GM23338 (cell line): ENCODE measurements around the gene SOX2. TPM values are rescaled to one million over a fixed set of nuclear protein-coding genes. Genes with fewer than 3 reads are reported as not detected.

Experiments used
- ATAC-seq: fragments of 200-7000 bp; cut with Tn5 transposase; 3 replicates; pipeline ENCODE4 v1.9.1; 2020
- DNase-seq: peaks from one replicate; pipeline ENCODE4 v3.0.0-alpha.2; 2015; ENCODE audit warnings: low spot score
- H2AFZ ChIP-seq: fragments of 200-600 bp; sonication (generic); 2 replicates; pipeline ENCODE4 v1.8.0; 2016; ENCODE audit warnings: antibody characterized with exemption, mild to moderate bottlenecking, moderate library complexity
- H3F3A ChIP-seq: fragments of 200-600 bp; sonication (generic); replicated peaks from 2 replicates; pipeline ENCODE4 v1.8.0; 2017; ENCODE audit warnings: antibody characterized with exemption, mixed run types, low read depth
- H3K27ac ChIP-seq: fragments of 200-600 bp; sonication (generic); 2 replicates; pipeline ENCODE4 v1.6.1; 2016; ENCODE audit warnings: low read depth
- H3K27me3 ChIP-seq: fragments of 200-600 bp; sonication (generic); 2 replicates; pipeline ENCODE4 v1.8.0; 2016; ENCODE audit warnings: mild to moderate bottlenecking, mixed run types, moderate library complexity; ENCODE audit not compliant: insufficient read depth
- H3K36me3 ChIP-seq: fragments of 200-600 bp; sonication (generic); 2 replicates; pipeline ENCODE4 v1.8.0; 2016; ENCODE audit warnings: mild to moderate bottlenecking; ENCODE audit not compliant: insufficient read depth
- H3K4me1 ChIP-seq: fragments of 200-600 bp; sonication (generic); 2 replicates; pipeline ENCODE4 v1.8.0; 2016; ENCODE audit warnings: mild to moderate bottlenecking, moderate library complexity; ENCODE audit not compliant: insufficient read depth
- H3K4me2 ChIP-seq: fragments of 200-600 bp; sonication (generic); 2 replicates; pipeline ENCODE4 v1.7.1; 2017; ENCODE audit warnings: mixed run types
- H3K4me3 ChIP-seq: fragments of 200-600 bp; sonication (generic); 2 replicates; pipeline ENCODE4 v1.6.1; 2016; ENCODE audit warnings: mixed run types
- H3K79me2 ChIP-seq: fragments of 200-600 bp; sonication (generic); replicated peaks from 2 replicates; pipeline ENCODE4 v1.8.0; 2017; ENCODE audit warnings: mild to moderate bottlenecking; ENCODE audit not compliant: insufficient read depth
- H3K9me2 ChIP-seq: fragments of 200-600 bp; sonication (generic); 2 replicates; pipeline ENCODE4 v1.8.0; 2017; ENCODE audit not compliant: insufficient read depth
- H4K20me1 ChIP-seq: fragments of 200-600 bp; sonication (generic); replicated peaks from 2 replicates; pipeline ENCODE4 v1.8.0; 2017; ENCODE audit warnings: mild to moderate bottlenecking; ENCODE audit not compliant: insufficient read depth
- H3K27ac Mint-ChIP-seq: 2 replicates; pipeline ENCODE4 v1.8.0; 2020; ENCODE audit warnings: inconsistent platforms, mild to moderate bottlenecking, moderate library complexity, mixed read lengths
- H3K27me3 Mint-ChIP-seq: 3 replicates; pipeline ENCODE4 v1.8.0; 2022; ENCODE audit warnings: low read depth, mild to moderate bottlenecking, moderate library complexity, mixed read lengths, inconsistent platforms; ENCODE audit not compliant: insufficient read depth, poor library complexity
- H3K36me3 Mint-ChIP-seq: 3 replicates; pipeline ENCODE4 v1.8.0; 2021; ENCODE audit warnings: low read depth, mild to moderate bottlenecking, inconsistent platforms, moderate library complexity, mixed read lengths
- H3K4me1 Mint-ChIP-seq: 3 replicates; pipeline ENCODE4 v1.8.0; 2020; ENCODE audit warnings: mild to moderate bottlenecking, inconsistent platforms, mixed read lengths
- H3K4me3 Mint-ChIP-seq: 3 replicates; pipeline ENCODE4 v1.8.0; 2021; ENCODE audit warnings: moderate library complexity, mild to moderate bottlenecking, inconsistent platforms, mixed read lengths
- H3K9me3 Mint-ChIP-seq: 3 replicates; pipeline ENCODE4 v1.8.0; 2020; ENCODE audit warnings: moderate library complexity, mild to moderate bottlenecking, inconsistent platforms, mixed read lengths
- EZH2 ChIP-seq: fragments of 200-600 bp; sonication (generic); IDR thresholded peaks from one replicate; pipeline ENCODE4 v1.8.0; 2017; ENCODE audit warnings: antibody characterized with exemption, mild to moderate bottlenecking, low read depth; ENCODE audit not compliant: unreplicated experiment
- EZH2phosphoT487 ChIP-seq: fragments of 200-600 bp; sonication (generic); IDR thresholded peaks from one replicate; pipeline ENCODE4 v1.8.1; 2018; ENCODE audit warnings: antibody characterized with exemption; ENCODE audit not compliant: unreplicated experiment
- REST ChIP-seq: IDR thresholded peaks from one replicate; pipeline ENCODE4 v1.6.1; 2018; ENCODE audit warnings: antibody characterized with exemption; ENCODE audit not compliant: unreplicated experiment
- ZNF114 ChIP-seq: fragments of 250-450 bp; sonication (Bioruptor Pico); IDR thresholded peaks from 2 replicates; pipeline ENCODE4 v1.5.0; 2020; ENCODE audit warnings: mild to moderate bottlenecking, moderate library complexity
- ZNF462 ChIP-seq: fragments of 250-450 bp; sonication (Bioruptor Pico); IDR thresholded peaks from 2 replicates; pipeline ENCODE4 v1.5.0; 2020; ENCODE audit warnings: mild to moderate bottlenecking, moderate library complexity
- polyA plus RNA-seq: library from polyadenylated mRNA; unstranded; fragments of >200 nt; fragmentation: Nextera tagmentation; extraction: Ambion mirVana; gene quantifications from 2 replicates; pipeline ENCODE4 v1.2.1, GENCODE V29; 2016
- total RNA-seq: library from RNA; depleted of rRNA; stranded (reverse); fragments of >200 nt; shearing (Covaris generic); gene quantifications from 2 replicates; pipeline ENCODE4 v1.2.3, GENCODE V29; 2014
- TF ChIP-seq, protein P1 (sequence below), 2 experiments: fragments of 200-600 bp in 1 of 2; sonication (generic) in 1 of 2; conservative IDR thresholded peaks; 2 replicates each; pipeline versions ENCODE4 v1.5.1 to v1.6.1; 2016 to 2017; ENCODE audit warnings: antibody characterized with exemption in 2 of 2, low read depth in 2 of 2, mild to moderate bottlenecking in 2 of 2, moderate library complexity in 1 of 2

SOX2 gene
- total and polyA plus RNA-seq, 2 experiments from 2014 or later, result 105 to 228 TPM

GRCh38 chr3:181724192-181724965, 12.7 kb downstream of the SOX2 start:
- H3K36me3 Mint-ChIP-seq, result peaks cover 19% of the 10 kb centered on the region; the same call in 2 of the 3 replicates
- Histone ChIP-seq H3K27ac (no peak overlapping the region), H3K4me1 (peaks cover 81% of the 10 kb centered on the region), H3K36me3 (no peaks in the 10 kb centered on the region), H3F3A (peaks cover 4% of the 10 kb centered on the region), H3K79me2 (peaks cover 23% of the 10 kb centered on the region), H2AFZ (no peak overlapping the region), H3K4me3 (peak overlapping the region; percentile 61), H3K4me2 (peak overlapping the region; percentile 92), H4K20me1 (no peaks in the 10 kb centered on the region), H3K9me2 (no peaks in the 10 kb centered on the region), H3K27me3 (peaks cover 70% of the 10 kb centered on the region)
- H3K27me3 Mint-ChIP-seq, result peaks cover 70% of the 10 kb centered on the region
- no peak for TF ChIP-seq ZNF114 (CRISPR knock-in tag)
- TF ChIP-seq EZH2, result peak; percentile 70
- DNase-seq, result no peak
- peak overlapping the region; percentile 73 for H3K4me3 Mint-ChIP-seq
- no peak for ATAC-seq
- H3K4me1 Mint-ChIP-seq, result peaks cover 86% of the 10 kb centered on the region
- peaks cover 2% of the 10 kb centered on the region; the same call in 1 of the 3 replicates for H3K9me3 Mint-ChIP-seq
- H3K27ac Mint-ChIP-seq, result no peak overlapping the region

DNA sequence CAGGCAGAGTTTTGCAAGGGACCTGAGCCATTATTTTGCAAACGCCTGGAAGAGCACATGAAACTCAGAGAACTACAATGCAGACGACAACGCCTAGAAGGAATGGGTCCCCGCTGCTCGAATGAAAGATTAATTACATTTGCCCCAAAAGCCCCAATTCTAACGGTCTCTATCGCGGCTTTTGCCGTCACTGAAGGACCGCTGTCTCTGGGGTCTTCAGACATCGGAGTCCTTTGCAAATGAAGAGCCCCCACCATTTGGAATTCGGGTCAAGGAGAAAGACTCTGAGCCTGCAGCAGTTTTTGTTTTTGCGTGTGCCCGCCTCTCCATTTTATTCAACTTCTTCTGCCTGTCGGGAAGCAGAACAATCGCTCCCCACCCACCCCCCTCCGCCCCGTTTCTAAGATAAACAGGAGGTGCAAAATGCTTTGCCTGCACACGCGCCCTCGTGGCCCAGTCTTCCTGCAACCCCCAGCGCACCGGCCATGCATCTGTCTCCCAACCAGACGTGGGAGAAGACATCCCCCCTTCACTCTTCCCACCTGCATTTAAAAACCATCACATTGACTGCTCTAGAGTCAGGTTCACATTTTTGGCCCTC, 13.5 kb downstream of the SOX2 start:
- H3K4me3 Mint-ChIP-seq, result peak overlapping the region; percentile 73
- Histone ChIP-seq H3K27me3 (peaks cover 78% of the 10 kb centered on the region), H3K9me2 (no peaks in the 10 kb centered on the region), H4K20me1 (no peaks in the 10 kb centered on the region), H3K79me2 (peaks cover 16% of the 10 kb centered on the region), H3K4me1 (peaks cover 81% of the 10 kb centered on the region), H2AFZ (no peak overlapping the region), H3K27ac (no peak overlapping the region), H3K36me3 (no peaks in the 10 kb centered on the region), H3K4me3 (peak overlapping the region; percentile 61), H3F3A (peaks cover 8% of the 10 kb centered on the region), H3K4me2 (peak overlapping the region; percentile 92)
- H3K9me3 Mint-ChIP-seq, result peaks cover 2% of the 10 kb centered on the region; the same call in 1 of the 3 replicates
- ATAC-seq (no peak), DNase-seq (no peak)
- no peak overlapping the region for H3K27ac Mint-ChIP-seq
- TF ChIP-seq, protein P1, sequence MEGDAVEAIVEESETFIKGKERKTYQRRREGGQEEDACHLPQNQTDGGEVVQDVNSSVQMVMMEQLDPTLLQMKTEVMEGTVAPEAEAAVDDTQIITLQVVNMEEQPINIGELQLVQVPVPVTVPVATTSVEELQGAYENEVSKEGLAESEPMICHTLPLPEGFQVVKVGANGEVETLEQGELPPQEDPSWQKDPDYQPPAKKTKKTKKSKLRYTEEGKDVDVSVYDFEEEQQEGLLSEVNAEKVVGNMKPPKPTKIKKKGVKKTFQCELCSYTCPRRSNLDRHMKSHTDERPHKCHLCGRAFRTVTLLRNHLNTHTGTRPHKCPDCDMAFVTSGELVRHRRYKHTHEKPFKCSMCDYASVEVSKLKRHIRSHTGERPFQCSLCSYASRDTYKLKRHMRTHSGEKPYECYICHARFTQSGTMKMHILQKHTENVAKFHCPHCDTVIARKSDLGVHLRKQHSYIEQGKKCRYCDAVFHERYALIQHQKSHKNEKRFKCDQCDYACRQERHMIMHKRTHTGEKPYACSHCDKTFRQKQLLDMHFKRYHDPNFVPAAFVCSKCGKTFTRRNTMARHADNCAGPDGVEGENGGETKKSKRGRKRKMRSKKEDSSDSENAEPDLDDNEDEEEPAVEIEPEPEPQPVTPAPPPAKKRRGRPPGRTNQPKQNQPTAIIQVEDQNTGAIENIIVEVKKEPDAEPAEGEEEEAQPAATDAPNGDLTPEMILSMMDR (conservative IDR thresholded peaks at IDR 0.05; ENCODE audit: low read depth in 2 of 2), result no peak
- TF ChIP-seq ZNF462 (CRISPR knock-in tag) (no peak), EZH2phosphoT487 (no peak), REST (no peak), EZH2 (peak; percentile 21)
- peaks cover 86% of the 10 kb centered on the region for H3K4me1 Mint-ChIP-seq
- H3K27me3 Mint-ChIP-seq, result peaks cover 70% of the 10 kb centered on the region
- peaks cover 12% of the 10 kb centered on the region; the same call in 1 of the 3 replicates for H3K36me3 Mint-ChIP-seq
